GM21825 (cell line): ENCODE data around the gene TANGO6.
"Not testable (repeated sequence)": the region's sequence is repeated elsewhere in the genome, so short reads cannot be mapped to it uniquely, and the experiment has no call there.

Experiments
- ATAC-seq: cut with Tn5 transposase; IDR thresholded peaks from one replicate; pipeline ENCODE4 v1.9.1; 2021; ENCODE audit warnings: mild to moderate bottlenecking, moderate library complexity; ENCODE audit not compliant: unreplicated experiment

Gene TANGO6

GRCh38 chr16:69114346-69114975 is 271.1 kb downstream of the TANGO6 start:
- no peak for ATAC-seq

GRCh38 chr16:69114976-69115355 is 271.6 kb downstream of the TANGO6 start:
- ATAC-seq: no peak

GRCh38 chr16:69115361-69115760 is 272.0 kb downstream of the TANGO6 start:
- no peak for ATAC-seq

GRCh38 chr16:69115837-69116236 is 272.5 kb downstream of the TANGO6 start:
- no peak for ATAC-seq

DNA sequence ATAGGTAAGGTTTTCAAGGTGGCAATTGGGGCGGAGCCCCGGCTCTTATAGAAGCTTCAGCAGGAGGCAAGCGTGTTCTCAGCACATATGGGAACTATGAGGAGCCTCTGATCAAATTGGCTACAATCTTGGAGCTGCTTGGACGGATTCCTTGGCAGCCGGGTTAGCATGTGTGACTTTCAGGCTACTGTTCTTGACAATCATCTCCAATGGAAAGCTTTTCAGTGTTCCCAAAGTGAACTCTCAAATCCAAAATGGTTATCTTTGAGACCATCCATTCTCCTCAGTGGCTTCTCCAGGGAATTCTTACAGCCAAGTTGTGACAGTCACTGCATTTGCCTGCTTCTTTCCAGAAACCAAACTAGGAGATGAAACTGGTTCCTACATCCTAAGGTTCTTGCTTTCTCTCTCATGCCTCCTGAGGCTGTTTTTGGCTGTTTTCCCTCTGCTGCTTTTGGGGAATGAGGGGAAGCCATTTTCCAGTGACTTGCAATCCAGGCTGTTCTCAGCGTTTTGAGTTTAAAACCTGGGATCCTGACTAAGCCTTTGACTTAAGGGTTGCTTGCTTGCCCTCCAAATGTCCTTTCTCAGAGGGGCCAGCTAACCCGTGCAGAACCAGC is 273.0 kb downstream of the TANGO6 start:
- no peak for ATAC-seq

DNA sequence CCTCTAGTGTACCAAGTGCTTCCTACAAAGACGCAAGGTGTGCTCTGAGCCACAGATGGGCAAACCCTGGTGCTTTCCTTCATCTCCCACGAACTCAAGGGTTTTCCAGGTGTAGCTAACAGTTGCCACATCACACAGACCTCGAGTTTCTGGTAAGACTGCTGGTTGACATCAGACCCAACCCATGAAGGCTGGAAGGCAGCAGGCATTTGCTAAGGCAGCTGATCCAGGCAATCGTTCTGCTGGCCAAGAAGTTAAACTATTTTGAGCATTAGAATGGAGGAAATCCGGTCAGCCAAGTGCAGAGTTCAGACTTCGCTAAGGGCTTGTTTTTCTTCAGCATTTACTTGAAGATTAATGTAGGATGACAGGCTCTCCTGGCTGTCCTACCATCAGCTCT is 273.6 kb downstream of the TANGO6 start:
- no peak for ATAC-seq

DNA sequence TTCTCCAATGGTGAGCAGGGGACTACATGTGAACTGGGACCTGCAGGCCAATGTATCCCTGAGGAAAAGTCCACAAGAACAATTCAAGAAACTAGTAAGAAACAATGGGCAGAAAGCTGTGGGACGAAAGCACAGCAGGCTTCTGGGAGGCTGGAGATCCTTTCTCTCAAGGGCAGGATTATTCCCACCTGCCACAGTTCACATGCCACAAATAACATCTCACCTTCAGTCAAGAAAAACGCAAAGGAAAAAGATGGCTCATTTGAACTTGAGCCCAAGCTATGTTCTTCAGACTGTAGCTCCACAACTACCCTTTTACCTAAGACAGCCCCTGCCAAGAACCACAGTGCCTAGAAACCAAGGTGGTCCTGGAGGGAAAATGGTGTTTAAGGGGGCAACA is 275.1 kb downstream of the TANGO6 start:
- ATAC-seq: no peak

DNA sequence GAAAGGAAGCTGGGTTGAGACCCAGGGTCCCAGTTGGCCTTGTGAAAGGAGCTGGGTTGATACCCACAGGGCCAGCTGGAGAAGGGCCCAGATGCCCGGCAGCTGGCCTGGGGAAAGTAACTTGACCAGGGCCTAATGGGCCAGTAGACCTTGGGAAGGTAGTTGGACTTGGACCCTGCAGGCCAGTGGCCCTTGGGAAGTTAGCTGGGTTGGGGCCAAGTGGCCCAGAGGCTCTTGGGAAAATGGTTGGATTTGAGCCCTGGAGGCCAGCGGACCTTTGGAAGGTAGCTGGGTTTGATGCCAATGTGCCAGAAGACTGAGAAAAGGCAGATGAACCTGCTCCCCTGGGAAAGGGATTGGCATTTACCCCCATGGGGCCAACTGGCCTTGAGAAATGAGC is 275.7 kb downstream of the TANGO6 start:
- ATAC-seq: no peak

DNA sequence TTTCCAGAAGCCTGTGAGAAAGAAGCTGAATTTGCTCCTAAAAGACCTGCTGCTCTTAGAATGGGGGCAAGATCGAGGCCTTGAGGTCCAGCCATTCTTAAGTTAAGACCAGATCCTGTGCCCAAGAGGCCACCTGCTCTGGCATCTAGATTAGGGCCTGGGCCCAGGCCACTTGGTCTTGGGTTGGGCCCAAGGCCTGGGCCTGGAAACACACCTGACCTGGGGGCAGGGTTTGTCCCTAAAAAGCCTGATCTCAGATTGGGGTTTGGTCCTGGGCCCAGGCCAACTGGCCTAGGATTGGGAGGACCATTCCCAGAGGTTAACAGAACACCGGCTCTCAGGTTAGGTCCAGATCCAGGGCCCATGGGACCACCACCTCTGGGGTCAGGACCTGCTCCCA is 276.2 kb downstream of the TANGO6 start:
- no peak for ATAC-seq

DNA sequence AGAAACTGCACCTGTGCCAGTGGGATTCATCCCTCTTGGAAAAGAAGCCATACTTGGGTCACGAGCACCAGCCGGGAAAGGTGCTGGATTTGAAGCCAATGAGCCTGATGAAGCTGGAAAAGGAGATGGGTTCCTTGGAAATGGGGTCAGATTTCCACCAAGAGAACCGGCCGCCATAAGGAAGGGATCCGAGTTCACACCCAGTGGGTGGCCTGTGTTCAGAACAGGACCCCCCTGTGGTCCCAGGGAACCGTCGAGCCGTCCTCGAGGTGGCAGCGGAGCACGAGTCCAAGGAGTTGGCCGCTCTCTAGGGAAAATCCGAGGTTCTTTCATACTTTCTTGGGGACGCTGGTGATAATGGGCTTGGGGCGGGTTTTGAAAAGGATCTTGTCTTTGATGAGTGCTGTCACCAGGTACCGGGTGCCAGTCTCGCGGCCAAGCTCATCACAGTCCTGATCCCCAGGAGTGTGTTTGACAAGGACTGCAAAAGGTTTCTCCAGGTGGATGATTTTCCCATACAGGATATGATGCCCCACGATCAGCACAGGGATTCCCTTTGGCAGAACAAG is 276.8 kb downstream of the TANGO6 start:
- no peak for ATAC-seq

DNA sequence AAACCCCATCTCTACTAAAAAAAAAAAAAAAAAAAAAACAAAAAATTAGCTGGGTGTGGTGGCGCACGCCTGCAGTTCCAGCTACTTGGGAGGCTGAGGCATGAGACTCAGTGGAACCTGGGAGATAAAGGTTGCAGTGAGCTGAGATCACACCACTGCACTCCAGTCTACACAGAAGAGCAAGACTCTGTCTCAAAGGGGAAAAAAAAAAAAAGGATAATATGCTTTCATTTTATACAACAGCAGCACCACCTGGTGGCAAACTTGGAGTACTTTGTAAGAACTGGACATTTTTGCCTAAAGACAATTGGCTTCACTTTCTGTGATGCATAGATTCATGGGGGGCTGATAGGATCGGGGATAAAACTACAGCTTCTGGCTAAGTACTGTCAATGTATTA is 280.6 kb downstream of the TANGO6 start:
- ATAC-seq: no peak

DNA sequence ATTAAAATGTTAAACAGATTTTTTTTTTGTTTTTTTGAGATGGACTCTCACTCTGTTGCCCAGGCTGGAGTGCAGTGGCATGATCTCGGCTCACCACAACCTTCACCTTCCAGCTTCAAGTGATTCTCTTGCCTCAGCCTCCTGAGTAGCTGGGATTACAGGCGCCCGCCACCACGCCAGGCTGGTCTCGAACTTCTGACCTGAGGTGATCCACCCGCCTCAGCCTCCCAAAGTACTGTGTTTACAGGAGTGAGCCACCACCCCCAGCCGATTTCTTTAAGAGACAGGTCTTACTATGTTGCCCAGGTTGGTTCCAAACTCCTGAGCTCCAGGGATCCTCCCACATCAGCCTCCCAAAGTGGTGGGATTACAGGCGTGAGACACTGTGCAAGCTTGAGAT is 281.1 kb downstream of the TANGO6 start:
- not testable (repeated sequence) for ATAC-seq

- ATAC-seq: not testable (repeated sequence)
Observed at GRCh38 chr16:69124961-69125360, 281.6 kb downstream of the TANGO6 start.

GRCh38 chr16:69126221-69126620 is 282.9 kb downstream of the TANGO6 start:
- ATAC-seq: no peak

DNA sequence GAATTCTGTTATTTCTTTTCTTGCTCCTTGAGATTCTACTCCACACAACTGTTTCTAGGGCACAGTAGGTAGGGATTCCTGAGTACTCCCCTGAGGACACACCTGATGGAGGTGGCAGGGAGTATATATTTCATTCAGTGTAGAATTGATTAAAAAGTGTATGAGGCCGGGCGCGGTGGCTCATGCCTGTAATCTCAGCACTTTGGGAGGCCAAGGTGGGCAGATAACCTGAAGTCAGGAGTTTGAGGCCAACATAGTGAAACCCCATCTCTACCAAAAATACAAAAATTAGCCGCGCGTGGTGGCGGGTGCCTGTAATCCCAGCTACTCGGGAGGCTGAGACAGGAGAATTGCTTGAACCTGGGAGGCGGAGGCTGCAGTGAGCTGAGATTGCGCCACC is 283.5 kb downstream of the TANGO6 start:
- not testable (repeated sequence) for ATAC-seq

GRCh38 chr16:69127966-69128510 is 284.7 kb downstream of the TANGO6 start:
- no peak for ATAC-seq

DNA sequence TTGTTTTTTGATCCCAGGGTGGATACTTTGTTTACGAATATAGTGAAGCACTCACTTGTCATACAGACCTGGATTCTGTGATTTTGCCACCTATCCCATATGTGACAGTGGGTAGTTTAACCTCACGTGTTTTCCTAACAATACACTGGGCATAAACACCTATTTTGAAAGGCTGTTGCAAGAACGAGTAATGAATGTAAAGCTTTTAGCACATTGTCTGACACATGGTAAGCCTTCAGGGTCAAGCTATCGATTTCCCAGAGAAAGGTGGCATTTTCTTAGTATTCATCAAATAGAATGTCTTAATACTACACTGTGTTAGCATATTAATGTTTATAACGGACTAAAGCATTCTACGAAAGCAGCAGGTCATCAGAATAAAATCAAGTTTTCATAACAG is 287.1 kb downstream of the TANGO6 start:
- no peak for ATAC-seq

DNA sequence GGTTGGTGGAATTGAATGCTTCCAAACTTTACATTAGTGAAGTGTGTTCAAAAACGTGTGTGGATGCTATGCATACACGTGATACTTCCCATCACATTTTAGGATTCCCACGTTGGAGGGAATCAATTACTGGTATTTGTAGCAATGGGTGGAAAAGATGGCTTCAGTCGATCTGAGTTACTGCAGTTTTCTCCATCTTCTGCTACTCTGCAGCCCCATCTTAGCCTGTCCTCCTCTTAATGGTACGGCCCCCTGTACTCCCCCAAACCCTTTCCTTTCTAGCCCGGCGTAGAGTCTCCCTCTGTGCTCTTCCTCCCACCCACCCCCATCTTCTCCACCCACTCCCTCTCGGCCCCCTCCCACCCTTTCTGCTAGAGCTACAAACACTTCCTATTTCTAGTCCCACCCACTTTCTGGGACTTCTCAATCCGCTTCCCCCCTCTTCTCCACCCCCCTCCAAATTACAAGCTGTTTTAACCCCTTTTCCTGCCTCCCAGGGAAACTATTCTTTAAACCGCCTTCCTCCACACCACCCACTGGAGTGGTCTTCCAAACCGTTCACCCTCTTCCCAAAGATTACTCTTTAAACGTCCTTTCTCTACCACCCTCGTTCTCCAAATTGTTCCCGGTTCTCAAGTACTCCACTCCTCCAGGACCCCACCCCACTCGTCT is 288.0 kb downstream of the TANGO6 start:
- ATAC-seq: no peak

GRCh38 chr16:69131839-69132423 is 288.6 kb downstream of the TANGO6 start:
- ATAC-seq: peak; percentile 32

GRCh38 chr16:69132424-69133252 is 289.3 kb downstream of the TANGO6 start, which contains the start of the genes CHTF8 and UTP4:
CHTF8 (minus strand) TSS chr16:69132588; CDS start chr16:69121458, 11,130 bp downstream.
UTP4 (plus strand) TSS chr16:69132649; CDS start chr16:69133460, 811 bp downstream.
- ATAC-seq: peak; percentile 91
